ENCODE measurements around the gene UBE2K.
A peak's percentile ranks its signal among the peaks of the same experiment; 100 is the strongest.
"Not testable (repeated sequence)": the region's sequence is repeated elsewhere in the genome, so short reads cannot be mapped to it uniquely, and the experiment has no call there.

The UBE2K gene

GRCh38 chr4:39698424-39699009, 581 bp downstream of the UBE2K start:
- DNase-seq, result peak; percentile 46

GRCh38 chr4:39699687-39700409, 1.9 kb downstream of the UBE2K start:
- DNase-seq, result no peak

GRCh38 chr4:39700554-39700953, 2.6 kb downstream of the UBE2K start:
- no peak for DNase-seq

- DNase-seq, result no peak
Observed at GRCh38 chr4:39702716-39703115, 4.8 kb downstream of the UBE2K start.

DNA sequence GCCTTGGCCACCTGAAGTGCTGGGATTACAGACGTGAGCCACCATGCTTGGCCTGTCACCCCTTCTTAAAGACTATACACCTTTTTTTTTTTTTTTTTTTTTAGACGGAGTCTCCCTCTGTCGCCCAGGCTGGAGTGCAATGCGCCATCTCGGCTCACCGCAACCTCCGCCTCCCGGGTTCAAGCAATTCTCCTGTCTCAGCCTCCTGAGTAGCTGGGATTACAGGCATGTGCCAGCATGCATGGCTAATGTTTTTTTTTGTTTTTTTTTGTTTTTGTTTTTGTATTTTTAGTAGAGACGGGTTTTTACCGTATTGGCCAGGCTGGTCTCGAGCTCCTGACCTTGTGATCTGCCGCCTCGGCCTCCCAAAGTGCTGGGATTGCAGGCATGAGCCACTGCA, 6.9 kb downstream of the UBE2K start:
- not testable (repeated sequence) for DNase-seq

DNA sequence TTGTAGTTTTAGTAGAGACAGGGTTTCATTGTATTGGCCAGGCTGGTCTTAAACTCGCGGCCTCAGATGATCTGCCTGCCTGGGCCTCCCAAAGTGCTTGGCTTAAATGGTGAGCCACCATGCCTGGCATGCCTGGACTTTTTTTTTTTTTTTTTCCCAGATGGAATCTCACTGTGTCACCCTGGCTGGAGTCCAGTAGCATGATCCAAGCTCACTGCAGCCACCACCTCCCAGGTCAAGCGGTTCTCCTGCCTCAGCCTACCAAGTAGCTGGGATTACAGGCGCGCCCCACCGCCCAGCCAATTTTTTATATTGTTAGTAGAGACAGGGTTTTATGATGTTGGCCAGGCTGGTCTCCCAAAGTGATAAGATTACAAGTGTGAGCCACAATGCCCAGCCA, 8.4 kb downstream of the UBE2K start:
- no peak for DNase-seq

DNA sequence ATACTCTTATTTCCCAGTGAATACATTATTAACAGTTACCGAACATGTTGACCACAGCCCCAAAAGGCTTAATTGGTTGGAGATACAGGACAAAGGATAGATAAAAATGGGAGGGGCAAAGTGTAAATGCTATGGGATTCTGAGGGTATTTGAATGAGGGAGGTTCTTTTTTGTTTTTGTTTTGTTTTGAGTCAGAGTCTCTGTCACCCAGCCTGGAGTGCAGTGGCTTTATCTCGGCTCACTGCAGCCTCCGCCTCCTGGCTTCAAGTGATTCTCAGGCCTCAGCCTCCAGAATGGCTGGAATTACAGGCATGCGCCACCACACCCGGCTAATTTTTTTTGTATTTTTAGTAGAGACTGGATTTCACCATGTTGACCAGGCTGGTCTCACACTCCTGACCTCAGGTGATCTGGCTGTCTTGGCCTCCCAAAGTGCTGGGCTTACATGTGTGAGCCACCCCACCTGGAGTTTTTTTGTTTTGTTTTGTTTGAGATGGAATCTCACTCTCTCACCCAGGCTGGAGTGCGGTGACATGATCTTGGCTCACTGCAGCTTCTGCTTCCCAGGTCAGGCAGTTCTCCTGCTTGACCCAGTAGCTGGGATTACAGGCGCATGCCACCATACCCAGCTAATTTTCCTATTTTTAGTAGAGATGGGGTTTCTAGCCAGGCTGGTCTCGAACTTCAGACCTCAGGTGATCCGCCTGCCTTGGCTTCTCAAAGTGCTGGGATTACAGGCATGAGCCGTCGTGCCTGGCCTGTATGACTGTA, 9.0 kb downstream of the UBE2K start:
- DNase-seq, result no peak

- DNase-seq, result no peak
Observed at GRCh38 chr4:39710098-39710896, 12.4 kb downstream of the UBE2K start.

- DNase-seq, result no peak
Observed at GRCh38 chr4:39712819-39713607, 15.1 kb downstream of the UBE2K start.

DNA sequence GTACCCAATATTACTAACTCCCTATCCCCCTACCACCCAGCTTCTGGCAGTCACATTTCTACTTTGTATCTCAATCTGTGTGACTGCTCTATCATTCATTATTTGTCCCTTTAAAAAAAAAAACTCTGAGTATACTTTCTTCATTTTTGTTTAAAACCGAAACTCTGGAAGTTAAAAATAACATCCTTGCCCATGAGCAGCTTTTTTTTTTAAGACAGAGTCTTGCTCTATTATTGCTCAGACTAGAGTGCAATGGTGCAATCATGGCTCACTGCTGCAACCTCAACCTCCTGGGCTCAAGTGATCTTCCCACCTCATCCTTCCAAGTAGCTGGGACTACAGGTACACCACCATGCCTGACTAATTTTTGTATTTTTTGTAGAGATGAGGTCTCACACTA, 15.8 kb downstream of the UBE2K start:
- no peak for DNase-seq

- DNase-seq, result no peak
Observed at GRCh38 chr4:39714166-39714565, 16.2 kb downstream of the UBE2K start.

GRCh38 chr4:39715788-39716187, 17.9 kb downstream of the UBE2K start:
- no peak for DNase-seq

- DNase-seq, result no peak
Observed at GRCh38 chr4:39716356-39716755, 18.4 kb downstream of the UBE2K start.

- DNase-seq, result not testable (repeated sequence)
Observed at GRCh38 chr4:39717743-39718142, 19.8 kb downstream of the UBE2K start.

DNA sequence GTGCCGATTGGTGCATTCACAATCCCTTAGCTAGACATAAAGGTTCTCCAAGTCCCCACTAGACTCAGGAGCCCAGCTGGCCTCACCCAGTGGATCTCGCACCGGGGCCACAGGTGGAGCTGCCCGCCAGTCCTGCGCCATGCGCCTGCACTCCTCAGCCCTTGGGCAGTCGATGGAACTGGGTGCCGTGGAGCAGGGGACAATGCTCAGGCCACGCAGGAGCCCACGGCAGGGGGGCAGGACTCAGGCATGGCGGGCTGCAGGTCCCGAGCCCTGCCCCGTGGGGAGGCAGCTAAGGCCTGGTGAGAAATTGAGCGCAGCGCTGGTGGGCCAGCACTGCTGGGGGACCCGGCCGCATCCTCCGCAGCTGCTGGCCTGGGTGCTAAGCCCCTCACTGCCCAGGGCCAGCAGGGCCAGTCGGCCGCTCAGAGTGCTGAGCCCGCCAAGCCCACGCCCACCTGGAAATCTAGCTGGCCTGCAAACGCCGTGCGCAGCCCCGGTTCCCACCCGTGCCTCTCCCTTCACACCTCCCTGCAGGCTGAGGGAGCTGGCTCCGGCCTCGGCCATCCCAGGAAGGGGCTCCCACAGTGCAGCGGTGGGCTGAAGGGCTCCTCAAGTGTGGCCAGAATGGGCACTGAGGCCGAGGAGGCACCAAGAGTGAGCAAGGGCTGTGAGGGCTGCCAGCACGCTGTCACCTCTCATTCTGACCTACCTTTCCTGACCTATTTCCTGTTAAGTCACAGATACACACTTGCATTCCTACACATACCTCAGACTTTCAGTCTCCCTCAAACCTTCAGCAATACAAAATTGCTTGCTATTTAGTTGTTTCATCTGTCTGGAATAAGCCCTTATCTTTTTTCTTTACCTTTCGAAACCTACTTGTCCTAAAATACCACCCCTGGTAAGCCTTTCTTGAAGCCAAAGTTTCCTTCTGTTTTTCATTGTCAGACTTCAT, 20.7 kb downstream of the UBE2K start:
- DNase-seq, result no peak

GRCh38 chr4:39719804-39720580, 22.1 kb downstream of the UBE2K start:
- DNase-seq, result no peak

GRCh38 chr4:39721273-39721672, 23.3 kb downstream of the UBE2K start:
- DNase-seq, result not testable (repeated sequence)

DNA sequence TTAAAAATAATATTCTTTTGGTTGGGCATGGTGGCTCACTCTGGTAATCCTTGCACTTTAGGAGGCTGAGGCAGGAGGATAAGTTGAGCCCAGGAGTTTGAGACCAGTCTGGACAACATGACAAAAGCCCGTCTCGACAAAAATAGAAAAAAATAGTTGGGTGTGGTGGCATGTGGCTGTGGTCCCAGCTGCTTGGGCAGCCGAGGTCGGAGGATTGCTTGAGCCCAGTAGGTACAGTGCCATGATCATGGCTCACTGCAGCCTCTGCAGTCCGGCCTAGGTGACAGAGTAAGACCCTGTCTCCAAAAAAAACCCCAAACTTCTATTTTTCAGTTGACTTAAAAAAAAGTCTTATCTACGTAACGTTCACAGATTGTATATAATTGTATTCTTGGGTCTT, 23.9 kb downstream of the UBE2K start:
- no peak for DNase-seq

DNA sequence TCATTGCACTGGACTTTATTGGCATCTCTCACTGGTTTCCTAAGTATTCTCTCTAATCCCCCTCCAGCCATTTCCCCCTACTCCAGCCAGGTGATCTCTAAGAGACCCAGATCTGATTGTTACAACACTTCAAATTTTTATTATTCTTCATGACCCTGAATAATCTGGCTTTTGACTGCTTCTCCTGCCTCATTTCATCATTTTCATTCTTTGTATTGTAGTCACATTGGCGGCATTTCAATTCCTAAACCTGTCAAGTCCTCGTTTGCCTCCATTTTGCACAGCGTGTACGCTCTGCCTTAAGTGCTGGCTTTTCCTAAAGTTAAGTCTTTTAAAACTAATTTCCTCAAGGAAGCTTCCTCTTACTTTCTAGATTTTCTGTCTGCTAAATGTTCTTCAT, 31.6 kb downstream of the UBE2K start:
- DNase-seq, result no peak

DNA sequence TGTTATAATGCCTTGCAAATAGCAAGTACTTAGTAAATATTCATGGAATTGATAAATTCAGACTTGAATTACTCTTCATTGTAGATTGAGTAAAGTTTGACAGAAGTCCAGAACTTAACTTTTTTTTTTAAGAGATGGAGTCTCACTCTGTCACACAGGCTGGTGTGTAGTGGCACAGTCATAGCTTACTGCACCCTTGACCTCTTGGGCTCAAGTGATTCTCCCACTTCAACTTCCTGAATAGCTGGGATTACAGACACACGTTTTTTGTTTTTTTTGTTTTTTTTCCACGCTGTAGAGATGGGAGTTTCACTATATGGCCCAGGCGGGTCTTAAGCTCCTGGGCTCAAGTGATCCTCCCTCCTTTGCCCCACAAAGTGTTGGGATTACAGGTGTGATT, 32.1 kb downstream of the UBE2K start:
- no peak for DNase-seq
